HL-60 (cell line): ENCODE measurements around the gene SPATA16.
"Not testable (repeated sequence)": the region's sequence is repeated elsewhere in the genome, so short reads cannot be mapped to it uniquely, and the experiment has no call there.

Experiments
- GABPA ChIP-seq: IDR thresholded peaks from 2 replicates; pipeline ENCODE4 v1.6.1; 2012; ENCODE audit warnings: low read depth
- POLR2AphosphoS5 ChIP-seq: IDR thresholded peaks from 2 replicates; pipeline ENCODE4 v1.6.1; 2012; ENCODE audit warnings: low read depth
- SPI1 ChIP-seq: IDR thresholded peaks from 2 replicates; pipeline ENCODE4 v1.6.1; 2012; ENCODE audit warnings: low read depth, mild to moderate bottlenecking, borderline replicate concordance
- TF ChIP-seq, protein P1 (sequence below): IDR thresholded peaks from one replicate; pipeline ENCODE4 v1.5.1; 2011; ENCODE audit warnings: low read length, control low read depth, inconsistent platforms; ENCODE audit not compliant: insufficient read depth
- TF ChIP-seq, protein P2 (sequence below): IDR thresholded peaks from 2 replicates; pipeline ENCODE4 v1.6.1; 2012; ENCODE audit warnings: low read depth; ENCODE audit not compliant: insufficient replicate concordance

DNA sequence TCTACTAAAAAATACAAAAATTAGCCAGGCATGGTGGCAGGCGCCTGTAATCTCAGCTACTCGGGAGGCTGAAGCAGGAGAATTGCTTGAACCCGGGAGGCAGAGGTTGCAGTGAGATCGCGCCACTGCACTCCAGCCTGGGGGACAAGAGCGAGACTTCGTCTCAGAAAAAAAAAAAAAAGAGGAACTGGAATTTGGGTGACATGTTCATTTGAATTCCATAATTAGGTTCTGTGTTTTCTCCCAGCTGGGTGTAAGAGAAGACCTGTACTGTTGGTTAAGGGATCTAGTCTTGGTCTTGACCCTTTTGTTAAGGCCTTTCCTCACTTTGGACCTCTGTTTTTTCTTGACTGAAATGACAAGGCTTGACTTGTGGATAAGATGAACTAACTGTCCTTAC lies 120.9 kb downstream of the SPATA16 start:
- TF ChIP-seq, protein P1, sequence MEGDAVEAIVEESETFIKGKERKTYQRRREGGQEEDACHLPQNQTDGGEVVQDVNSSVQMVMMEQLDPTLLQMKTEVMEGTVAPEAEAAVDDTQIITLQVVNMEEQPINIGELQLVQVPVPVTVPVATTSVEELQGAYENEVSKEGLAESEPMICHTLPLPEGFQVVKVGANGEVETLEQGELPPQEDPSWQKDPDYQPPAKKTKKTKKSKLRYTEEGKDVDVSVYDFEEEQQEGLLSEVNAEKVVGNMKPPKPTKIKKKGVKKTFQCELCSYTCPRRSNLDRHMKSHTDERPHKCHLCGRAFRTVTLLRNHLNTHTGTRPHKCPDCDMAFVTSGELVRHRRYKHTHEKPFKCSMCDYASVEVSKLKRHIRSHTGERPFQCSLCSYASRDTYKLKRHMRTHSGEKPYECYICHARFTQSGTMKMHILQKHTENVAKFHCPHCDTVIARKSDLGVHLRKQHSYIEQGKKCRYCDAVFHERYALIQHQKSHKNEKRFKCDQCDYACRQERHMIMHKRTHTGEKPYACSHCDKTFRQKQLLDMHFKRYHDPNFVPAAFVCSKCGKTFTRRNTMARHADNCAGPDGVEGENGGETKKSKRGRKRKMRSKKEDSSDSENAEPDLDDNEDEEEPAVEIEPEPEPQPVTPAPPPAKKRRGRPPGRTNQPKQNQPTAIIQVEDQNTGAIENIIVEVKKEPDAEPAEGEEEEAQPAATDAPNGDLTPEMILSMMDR: not testable (repeated sequence)
- not testable (repeated sequence) for TF ChIP-seq GABPA, POLR2AphosphoS5
- TF ChIP-seq, protein P2, sequence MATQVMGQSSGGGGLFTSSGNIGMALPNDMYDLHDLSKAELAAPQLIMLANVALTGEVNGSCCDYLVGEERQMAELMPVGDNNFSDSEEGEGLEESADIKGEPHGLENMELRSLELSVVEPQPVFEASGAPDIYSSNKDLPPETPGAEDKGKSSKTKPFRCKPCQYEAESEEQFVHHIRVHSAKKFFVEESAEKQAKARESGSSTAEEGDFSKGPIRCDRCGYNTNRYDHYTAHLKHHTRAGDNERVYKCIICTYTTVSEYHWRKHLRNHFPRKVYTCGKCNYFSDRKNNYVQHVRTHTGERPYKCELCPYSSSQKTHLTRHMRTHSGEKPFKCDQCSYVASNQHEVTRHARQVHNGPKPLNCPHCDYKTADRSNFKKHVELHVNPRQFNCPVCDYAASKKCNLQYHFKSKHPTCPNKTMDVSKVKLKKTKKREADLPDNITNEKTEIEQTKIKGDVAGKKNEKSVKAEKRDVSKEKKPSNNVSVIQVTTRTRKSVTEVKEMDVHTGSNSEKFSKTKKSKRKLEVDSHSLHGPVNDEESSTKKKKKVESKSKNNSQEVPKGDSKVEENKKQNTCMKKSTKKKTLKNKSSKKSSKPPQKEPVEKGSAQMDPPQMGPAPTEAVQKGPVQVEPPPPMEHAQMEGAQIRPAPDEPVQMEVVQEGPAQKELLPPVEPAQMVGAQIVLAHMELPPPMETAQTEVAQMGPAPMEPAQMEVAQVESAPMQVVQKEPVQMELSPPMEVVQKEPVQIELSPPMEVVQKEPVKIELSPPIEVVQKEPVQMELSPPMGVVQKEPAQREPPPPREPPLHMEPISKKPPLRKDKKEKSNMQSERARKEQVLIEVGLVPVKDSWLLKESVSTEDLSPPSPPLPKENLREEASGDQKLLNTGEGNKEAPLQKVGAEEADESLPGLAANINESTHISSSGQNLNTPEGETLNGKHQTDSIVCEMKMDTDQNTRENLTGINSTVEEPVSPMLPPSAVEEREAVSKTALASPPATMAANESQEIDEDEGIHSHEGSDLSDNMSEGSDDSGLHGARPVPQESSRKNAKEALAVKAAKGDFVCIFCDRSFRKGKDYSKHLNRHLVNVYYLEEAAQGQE: not testable (repeated sequence)
- peak; percentile 56 for TF ChIP-seq SPI1
